Measurements from ENCODE around the gene CDH1. TPM values are rescaled to one million over a fixed set of nuclear protein-coding genes. Genes with fewer than 3 reads are reported as not detected.
A peak's percentile ranks its signal among the peaks of the same experiment; 100 is the strongest.

The CDH1 gene
- total RNA-seq: under 0.01 TPM in 1 of 2 replicates, not detected in the other

GRCh38 chr16:68737046-68737729 is at the start of gene CDH1:
Gene CDH1, plus strand, starts transcription at chr16:68737292. Its CDS starts 124 bp downstream, at chr16:68737416.
- TF ChIP-seq CTCF (IDR thresholded peaks at IDR 0.05; ENCODE audit: insufficient read depth, low read depth, low read length): no peak
- H3K4me3 ChIP-seq (ENCODE audit: low read depth, low read length): no peak within 1 kb of the TSS
- DNase-seq (ENCODE audit: low read depth): no peak

GRCh38 chr16:68689921-68690320 is 47.2 kb upstream of the CDH1 start:
- DNase-seq (ENCODE audit: low read depth): no peak
- no peak overlapping the region for H3K4me3 ChIP-seq (ENCODE audit: low read depth, low read length)
- no peak for TF ChIP-seq CTCF (IDR thresholded peaks at IDR 0.05; ENCODE audit: insufficient read depth, low read depth, low read length)

- H3K4me3 ChIP-seq (ENCODE audit: low read depth, low read length): no peak overlapping the region
- no peak for TF ChIP-seq CTCF (IDR thresholded peaks at IDR 0.05; ENCODE audit: insufficient read depth, low read depth, low read length)
- no peak for DNase-seq (ENCODE audit: low read depth)
Observed at GRCh38 chr16:68695575-68695974, 41.5 kb upstream of the CDH1 start.

- no peak for DNase-seq (ENCODE audit: low read depth)
- TF ChIP-seq CTCF (IDR thresholded peaks at IDR 0.05; ENCODE audit: insufficient read depth, low read depth, low read length): no peak
- no peak overlapping the region for H3K4me3 ChIP-seq (ENCODE audit: low read depth, low read length)
Observed at GRCh38 chr16:68696514-68696913, 40.6 kb upstream of the CDH1 start.

GRCh38 chr16:68698091-68698490 is 39.0 kb upstream of the CDH1 start:
- no peak for TF ChIP-seq CTCF (IDR thresholded peaks at IDR 0.05; ENCODE audit: insufficient read depth, low read depth, low read length)
- DNase-seq (ENCODE audit: low read depth): no peak
- H3K4me3 ChIP-seq (ENCODE audit: low read depth, low read length): no peak overlapping the region

- H3K4me3 ChIP-seq (ENCODE audit: low read depth, low read length): no peak overlapping the region
- TF ChIP-seq CTCF (IDR thresholded peaks at IDR 0.05; ENCODE audit: insufficient read depth, low read depth, low read length): no peak
- DNase-seq (ENCODE audit: low read depth): peak; percentile 17
Observed at GRCh38 chr16:68700120-68700519, 37.0 kb upstream of the CDH1 start.

GRCh38 chr16:68700831-68701230 is 36.3 kb upstream of the CDH1 start:
- no peak for DNase-seq (ENCODE audit: low read depth)
- TF ChIP-seq CTCF (IDR thresholded peaks at IDR 0.05; ENCODE audit: insufficient read depth, low read depth, low read length): no peak

More at GRCh38 chr16:68700831-68701230, 36.3 kb upstream of the CDH1 start:
- H3K4me3 ChIP-seq (ENCODE audit: low read depth, low read length): no peak overlapping the region

Data from fibroblast of villous mesenchyme (primary cell).